ENCODE measurements around the gene MEIS2. TPM values are rescaled to one million over a fixed set of nuclear protein-coding genes. Genes with fewer than 3 reads are reported as not detected.

MEIS2 gene
- total and polyA plus RNA-seq, 12 donors = 21.1 to 64.5 (median 48.5) TPM

GRCh38 chr15:37108381-37109167 is 8.2 kb upstream of the MEIS2 start:
- H3K36me3 ChIP-seq = no peaks in the 10 kb centered on the region
- no peaks in the 10 kb centered on the region for H3K9me3 ChIP-seq
- DNase-seq (no peak), ATAC-seq (no peak)
- intact Hi-C loops (cut with DNase I) = loop anchor here in 6 of 10 donors (5.0 to 10.0 kb wide), 8 partner anchors 221 to 1594 kb away; partner anchors contain the start of gene CDIN1 (in 2 of the 6)
- H3K4me3 ChIP-seq = peak overlapping the region in 6 of 10 donors; percentile 48 to 63 (median 56)
- no peak for TF ChIP-seq CTCF (IDR thresholded peaks at IDR 0.05)
- H3K4me1 ChIP-seq = peaks cover 0 to 23% (median 4%) of the 10 kb centered on the region in 9 donors
- WGBS, 2 donors = 50 to 66% methylated on average over 15 of the region's 15 CpGs
- H3K27ac ChIP-seq = peak overlapping the region in 8 of 10 donors; percentile 76 to 97 (median 84)
- peaks cover 0 to 100% (median 57%) of the 10 kb centered on the region in 7 donors for H3K27me3 ChIP-seq

- Histone ChIP-seq H3K27ac (peak overlapping the region in 9 of 10 donors; percentile 54 to 97 (median 78)), H3K4me3 (peak overlapping the region in 5 of 10 donors; percentile 18 to 47 (median 44))
- intact Hi-C loops (cut with DNase I) = loop anchor here in 6 of 10 donors (2.0 to 10.0 kb wide), 9 partner anchors 221 to 1593 kb away; partner anchors contain the start of gene CDIN1 (in 2 of the 6)
These were observed 7.5 kb upstream of the MEIS2 start for GRCh38 chr15:37107744-37108380.

GRCh38 chr15:37107071-37107743 is 6.9 kb upstream of the MEIS2 start:
- 17 to 28% methylated on average over 24 to 25 of the region's 25 CpGs for WGBS, 2 donors
- Histone ChIP-seq H3K27me3 (peaks cover 0 to 100% (median 62%) of the 10 kb centered on the region in 7 donors), H3K4me3 (peak overlapping the region in 8 of 10 donors; percentile 14 to 48 (median 43)), H3K9me3 (no peaks in the 10 kb centered on the region), H3K36me3 (no peaks in the 10 kb centered on the region), H3K4me1 (peaks cover 0 to 24% (median 7%) of the 10 kb centered on the region in 9 donors), H3K27ac (peak overlapping the region; percentile 7 to 97 (median 77))
- no peak for TF ChIP-seq CTCF (IDR thresholded peaks at IDR 0.05)
- no peak for DNase-seq
- intact Hi-C loops (cut with DNase I) = loop anchor here in 6 of 10 donors (2.0 to 10.0 kb wide), 9 partner anchors 220 to 1592 kb away; partner anchors contain the start of gene CDIN1 (in 2 of the 6)
- no peak for ATAC-seq

More at GRCh38 chr15:37107744-37108380, 7.5 kb upstream of the MEIS2 start:
- TF ChIP-seq CTCF (IDR thresholded peaks at IDR 0.05) = no peak
- H3K4me1 ChIP-seq = peaks cover 0 to 23% (median 4%) of the 10 kb centered on the region in 9 donors
- no peak for DNase-seq
- ATAC-seq = no peak
- H3K9me3 ChIP-seq = no peaks in the 10 kb centered on the region
- WGBS, 2 donors = 44 to 60% methylated on average over 10 of the region's 10 CpGs
- no peaks in the 10 kb centered on the region for H3K36me3 ChIP-seq
- H3K27me3 ChIP-seq = peaks cover 0 to 100% (median 63%) of the 10 kb centered on the region in 7 donors

All from heart right ventricle (tissue), 16 donors.